AG09309 (cell line): ENCODE results near the gene CTNNBL1.

Experiments used
- DNase-seq: peaks from one replicate; pipeline ENCODE4 v3.0.0-alpha.2; 2010; ENCODE audit warnings: low read depth
- H3K4me3 ChIP-seq: 2 replicates; pipeline ENCODE4 v1.5.1; 2011; ENCODE audit warnings: mild to moderate bottlenecking, low read depth, low read length, moderate library complexity; ENCODE audit not compliant: control insufficient read depth
- TF ChIP-seq, protein P1 (sequence below): IDR thresholded peaks from 2 replicates; pipeline ENCODE4 v1.5.1; 2011; ENCODE audit warnings: mild to moderate bottlenecking, low read depth, low read length, inconsistent platforms; ENCODE audit not compliant: insufficient read depth, control insufficient read depth; ENCODE audit errors: missing control alignments

Gene CTNNBL1

DNA sequence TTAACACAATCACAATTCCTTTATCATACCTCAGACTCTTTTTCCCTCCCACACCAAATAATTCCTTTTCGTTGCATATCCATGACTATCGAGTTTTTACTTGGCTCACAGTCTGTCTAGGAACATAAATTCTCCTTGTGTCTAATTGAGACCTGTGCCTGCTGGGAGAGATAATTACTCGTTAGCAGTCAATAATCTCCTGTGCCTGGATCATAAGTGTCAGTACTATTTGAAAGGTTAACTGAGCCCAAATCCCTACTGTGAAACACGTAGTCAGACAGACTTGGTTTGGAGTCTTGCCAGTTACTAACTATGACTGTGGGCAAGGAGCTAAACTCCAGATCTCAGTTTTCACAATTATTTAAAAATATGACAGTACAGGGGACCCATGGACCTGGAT, 5.7 kb upstream of the CTNNBL1 start:
- no peak overlapping the region for H3K4me3 ChIP-seq
- no peak for DNase-seq

DNA sequence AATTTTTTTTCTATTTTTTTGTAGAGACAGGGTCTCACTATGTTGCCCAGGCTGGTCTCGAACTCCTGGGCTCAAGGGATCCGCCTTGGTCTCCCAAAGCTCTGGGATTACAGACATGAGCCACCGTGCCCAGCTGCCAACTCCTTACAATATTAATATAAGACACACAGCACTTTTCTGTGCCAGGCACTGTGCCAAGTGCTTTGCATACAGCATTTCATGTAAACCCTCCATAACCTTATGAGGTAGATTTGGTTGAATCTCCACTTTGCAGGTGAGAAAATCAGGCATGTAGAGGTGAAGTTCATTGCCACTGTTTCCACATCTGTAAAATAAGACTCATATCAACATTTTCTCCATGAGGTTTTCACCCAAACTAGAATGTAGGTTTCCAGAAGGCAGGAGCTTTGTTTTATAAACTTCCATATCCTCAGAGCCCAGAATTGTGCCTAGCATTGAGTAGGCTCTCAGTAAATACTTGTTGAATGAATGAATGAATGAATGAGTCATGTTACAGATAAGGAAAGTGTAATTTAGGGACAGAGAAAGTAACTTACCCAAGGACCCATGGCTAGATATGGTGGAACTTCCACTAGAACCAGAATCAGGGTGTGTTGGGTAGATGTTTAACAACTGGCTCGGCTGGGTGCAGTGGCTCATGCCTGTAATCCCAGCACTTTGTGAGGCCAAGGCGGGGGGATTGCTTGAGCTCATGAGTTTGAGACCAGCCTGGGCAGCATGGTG, 3.0 kb upstream of the CTNNBL1 start:
- DNase-seq: no peak
- TF ChIP-seq, protein P1, sequence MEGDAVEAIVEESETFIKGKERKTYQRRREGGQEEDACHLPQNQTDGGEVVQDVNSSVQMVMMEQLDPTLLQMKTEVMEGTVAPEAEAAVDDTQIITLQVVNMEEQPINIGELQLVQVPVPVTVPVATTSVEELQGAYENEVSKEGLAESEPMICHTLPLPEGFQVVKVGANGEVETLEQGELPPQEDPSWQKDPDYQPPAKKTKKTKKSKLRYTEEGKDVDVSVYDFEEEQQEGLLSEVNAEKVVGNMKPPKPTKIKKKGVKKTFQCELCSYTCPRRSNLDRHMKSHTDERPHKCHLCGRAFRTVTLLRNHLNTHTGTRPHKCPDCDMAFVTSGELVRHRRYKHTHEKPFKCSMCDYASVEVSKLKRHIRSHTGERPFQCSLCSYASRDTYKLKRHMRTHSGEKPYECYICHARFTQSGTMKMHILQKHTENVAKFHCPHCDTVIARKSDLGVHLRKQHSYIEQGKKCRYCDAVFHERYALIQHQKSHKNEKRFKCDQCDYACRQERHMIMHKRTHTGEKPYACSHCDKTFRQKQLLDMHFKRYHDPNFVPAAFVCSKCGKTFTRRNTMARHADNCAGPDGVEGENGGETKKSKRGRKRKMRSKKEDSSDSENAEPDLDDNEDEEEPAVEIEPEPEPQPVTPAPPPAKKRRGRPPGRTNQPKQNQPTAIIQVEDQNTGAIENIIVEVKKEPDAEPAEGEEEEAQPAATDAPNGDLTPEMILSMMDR: no peak
- H3K4me3 ChIP-seq: no peak overlapping the region

More for the DNA sequence above, 5.7 kb upstream of the CTNNBL1 start:
- TF ChIP-seq, protein P1: no peak

- no peak overlapping the region for H3K4me3 ChIP-seq
- TF ChIP-seq, protein P1: no peak
- DNase-seq: no peak
These were observed 1.2 kb upstream of the CTNNBL1 start for GRCh38 chr20:37692459-37693166.

GRCh38 chr20:37693242-37693634, 592 bp upstream of the CTNNBL1 start:
- H3K4me3 ChIP-seq: peak overlapping the region; percentile 79
- no peak for DNase-seq
- TF ChIP-seq, protein P1: no peak

GRCh38 chr20:37695684-37696342, 2.0 kb downstream of the CTNNBL1 start:
- DNase-seq: no peak
- TF ChIP-seq, protein P1: no peak
- no peak overlapping the region for H3K4me3 ChIP-seq

GRCh38 chr20:37697314-37697713, 3.5 kb downstream of the CTNNBL1 start:
- no peak overlapping the region for H3K4me3 ChIP-seq
- no peak for DNase-seq
- TF ChIP-seq, protein P1: no peak
